H9 (cell line): ENCODE results near the gene SLC46A3. TPM values are rescaled to one million over a fixed set of nuclear protein-coding genes. Genes with fewer than 3 reads are reported as not detected.
"Not testable (repeated sequence)": the region's sequence is repeated elsewhere in the genome, so short reads cannot be mapped to it uniquely, and the experiment has no call there.

Experiments
- DNase-seq: peaks from one replicate; pipeline ENCODE4 v3.0.0-alpha.2; 2017
- H2AFZ ChIP-seq: one replicate; pipeline ENCODE4 v1.6.1; 2013; ENCODE audit warnings: mild to moderate bottlenecking, low read length, control low read depth, moderate library complexity
- H2AK5ac ChIP-seq: 2 replicates; pipeline ENCODE4 v1.6.1; 2013; ENCODE audit warnings: low read length, control low read depth, mixed read lengths; ENCODE audit not compliant: insufficient read length
- H2BK120ac ChIP-seq: one replicate; pipeline ENCODE4 v1.6.1; 2013; ENCODE audit warnings: low read depth, mild to moderate bottlenecking, low read length, control low read depth, inconsistent platforms; ENCODE audit not compliant: poor library complexity, severe bottlenecking
- H2BK12ac ChIP-seq: 2 replicates; pipeline ENCODE4 v1.6.1; 2013; ENCODE audit warnings: low read length, control low read depth, mixed read lengths, low read depth; ENCODE audit not compliant: insufficient read length
- H2BK15ac ChIP-seq: 2 replicates; pipeline ENCODE4 v1.6.1; 2013; ENCODE audit warnings: low read depth, low read length, control low read depth
- H2BK20ac ChIP-seq: one replicate; pipeline ENCODE4 v1.6.1; 2013; ENCODE audit warnings: low read depth, mild to moderate bottlenecking, low read length, control low read depth, inconsistent platforms; ENCODE audit not compliant: poor library complexity, severe bottlenecking
- H2BK5ac ChIP-seq: 2 replicates; pipeline ENCODE4 v1.6.1; 2013; ENCODE audit warnings: low read length, control low read depth, mixed read lengths; ENCODE audit not compliant: insufficient read length
- H3K14ac ChIP-seq: 2 replicates; pipeline ENCODE4 v1.6.1; 2013; ENCODE audit warnings: low read length, control low read depth; ENCODE audit not compliant: insufficient read depth
- H3K18ac ChIP-seq: 2 replicates; pipeline ENCODE4 v1.6.1; 2013; ENCODE audit warnings: low read depth, mild to moderate bottlenecking, mixed read lengths, low read length, control low read depth; ENCODE audit not compliant: insufficient read length
- H3K23ac ChIP-seq: 2 replicates; pipeline ENCODE4 v1.6.1; 2013; ENCODE audit warnings: low read length, control low read depth, mixed read lengths, low read depth; ENCODE audit not compliant: insufficient read length
- H3K23me2 ChIP-seq: 2 replicates; pipeline ENCODE4 v1.6.1; 2013; ENCODE audit warnings: low read depth, mild to moderate bottlenecking, mixed read lengths, low read length, control low read depth; ENCODE audit not compliant: insufficient read length, poor library complexity, severe bottlenecking
- H3K27ac ChIP-seq: 2 replicates; pipeline ENCODE4 v1.5.1; 2013; ENCODE audit warnings: low read length, control low read depth, mixed read lengths, low read depth; ENCODE audit not compliant: insufficient read length
- H3K27me3 ChIP-seq: 2 replicates; pipeline ENCODE4 v1.6.1; 2013; ENCODE audit warnings: low read length, control low read depth, inconsistent platforms; ENCODE audit not compliant: insufficient read depth
- H3K4ac ChIP-seq: 2 replicates; pipeline ENCODE4 v1.6.1; 2013; ENCODE audit warnings: low read depth, mild to moderate bottlenecking, control low read depth, inconsistent platforms, low read length, moderate library complexity
- H3K4me1 ChIP-seq: 2 replicates; pipeline ENCODE4 v1.6.1; 2013; ENCODE audit warnings: low read length, control low read depth, inconsistent platforms; ENCODE audit not compliant: insufficient read depth
- H3K4me2 ChIP-seq: 2 replicates; pipeline ENCODE4 v1.6.1; 2013; ENCODE audit warnings: low read length, control low read depth, mixed read lengths; ENCODE audit not compliant: insufficient read length, insufficient read depth
- H3K56ac ChIP-seq: 2 replicates; pipeline ENCODE4 v1.6.1; 2013; ENCODE audit warnings: low read depth, mild to moderate bottlenecking, mixed read lengths, low read length, control low read depth; ENCODE audit not compliant: insufficient read length
- H3K79me1 ChIP-seq: 2 replicates; pipeline ENCODE4 v1.6.1; 2013; ENCODE audit warnings: low read depth, mild to moderate bottlenecking, moderate library complexity, low read length, control low read depth, inconsistent platforms; ENCODE audit not compliant: insufficient read depth, poor library complexity, severe bottlenecking
- H3K79me2 ChIP-seq: 2 replicates; pipeline ENCODE4 v1.6.1; 2013; ENCODE audit warnings: low read length, control low read depth, inconsistent platforms; ENCODE audit not compliant: insufficient read depth
- H3K9ac ChIP-seq: 2 replicates; pipeline ENCODE4 v1.6.1; 2013; ENCODE audit warnings: low read length, control low read depth, mixed read lengths; ENCODE audit not compliant: insufficient read length; ENCODE audit errors: extremely low read depth
- H3K9me3 ChIP-seq: one replicate; pipeline ENCODE4 v1.6.1; 2013; ENCODE audit warnings: low read depth, low read length, inconsistent platforms; ENCODE audit not compliant: control insufficient read depth
- H3T11ph ChIP-seq: one replicate; pipeline ENCODE4 v1.6.1; 2013; ENCODE audit warnings: mild to moderate bottlenecking, low read length, control low read depth, inconsistent platforms
- H4K20me1 ChIP-seq: one replicate; pipeline ENCODE4 v1.6.1; 2013; ENCODE audit not compliant: control insufficient read depth, insufficient read length, insufficient read depth
- H4K5ac ChIP-seq: 2 replicates; pipeline ENCODE4 v1.6.1; 2013; ENCODE audit warnings: low read depth, mild to moderate bottlenecking, mixed read lengths, low read length, control low read depth; ENCODE audit not compliant: insufficient read length
- H4K8ac ChIP-seq: replicated peaks from 2 replicates; pipeline ENCODE4 v1.6.1; 2013; ENCODE audit warnings: low read length, control low read depth, mixed read lengths, low read depth; ENCODE audit not compliant: insufficient read length
- H4K91ac ChIP-seq: 2 replicates; pipeline ENCODE4 v1.6.1; 2013; ENCODE audit warnings: low read depth, mild to moderate bottlenecking, moderate library complexity, mixed read lengths, low read length, control low read depth; ENCODE audit not compliant: insufficient read length
- H3K27ac Mint-ChIP-seq, 3 experiments: 2 replicates in 2 of 3; 3 replicates in 1 of 3; pipeline ENCODE4 v1.8.0; 2020 to 2021; ENCODE audit warnings: mixed read lengths in 3 of 3, mild to moderate bottlenecking in 1 of 3, moderate library complexity in 1 of 3
- H3K27me3 Mint-ChIP-seq: 2 replicates; pipeline ENCODE4 v1.8.0; 2021; ENCODE audit warnings: low read depth, mild to moderate bottlenecking, moderate library complexity, mixed read lengths
- H3K36me3 Mint-ChIP-seq, 3 experiments: 2 replicates in 2 of 3; 3 replicates in 1 of 3; pipeline ENCODE4 v1.8.0; 2020 to 2021; ENCODE audit warnings: low read depth in 3 of 3, mixed read lengths in 3 of 3; ENCODE audit not compliant: insufficient read depth in 1 of 3
- H3K4me1 Mint-ChIP-seq, 2 experiments: 2 replicates each; pipeline ENCODE4 v1.8.0; 2020; ENCODE audit warnings: mixed read lengths in 2 of 2
- H3K4me3 Mint-ChIP-seq, 2 experiments: 2 replicates in 1 of 2; 3 replicates in 1 of 2; pipeline ENCODE4 v1.8.0; 2020 to 2021; ENCODE audit warnings: mild to moderate bottlenecking in 2 of 2, mixed read lengths in 2 of 2, moderate library complexity in 1 of 2
- H3K9me3 Mint-ChIP-seq, 2 experiments: 2 replicates in 1 of 2; 3 replicates in 1 of 2; pipeline ENCODE4 v1.8.0; 2020; ENCODE audit warnings: mild to moderate bottlenecking in 2 of 2, mixed read lengths in 2 of 2, moderate library complexity in 1 of 2
- WGBS: extraction: QIAGEN DNeasy Blood & Tissue Kit; methylation state at CpG from one replicate; pipeline ENCODE4 v1.1.7; 2013; ENCODE audit warnings: missing lambda C conversion rate, low lambda C conversion rate, mixed read lengths; ENCODE audit not compliant: insufficient read length; ENCODE audit errors: extremely low coverage; 5-methylcytosine and 5-hydroxymethylcytosine counted together
- total RNA-seq: library from RNA; stranded (reverse); gene quantifications from 2 replicates; pipeline ENCODE4 v1.2.1, GENCODE V29; 2021
- TF ChIP-seq, protein P1 (sequence below): fragments of 200-600 bp; sonication (generic); conservative IDR thresholded peaks from 3 replicates; pipeline ENCODE4 v1.8.0; 2021; ENCODE audit warnings: antibody characterized with exemption, mild to moderate bottlenecking

Gene SLC46A3
- total RNA-seq, 1 experiment from 2014 or later = 0.26 TPM

DNA sequence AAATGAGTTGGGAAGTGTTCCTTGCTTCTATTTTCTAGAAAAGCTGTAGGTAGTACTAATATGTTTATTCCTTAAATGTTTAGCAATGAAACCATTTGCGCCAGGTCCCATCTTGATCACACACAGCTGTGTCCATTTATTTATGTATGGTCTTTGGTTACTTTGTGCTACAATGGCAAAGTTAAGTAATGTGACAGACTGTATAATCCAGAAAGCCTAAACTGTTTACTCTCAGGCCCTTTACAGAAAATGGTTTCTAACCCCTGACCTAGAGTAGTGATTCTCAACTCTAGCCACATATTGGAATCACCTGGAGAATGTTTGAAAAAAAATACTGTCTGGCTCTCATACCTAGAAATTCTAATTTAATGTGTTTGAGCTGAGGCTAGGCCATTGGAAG lies 21.3 kb downstream of the SLC46A3 start:
- DNase-seq = no peak
- no peaks in the 10 kb centered on the region for H3K9me3 Mint-ChIP-seq
- Histone ChIP-seq H4K91ac (no peak overlapping the region), H2BK120ac (no peak overlapping the region), H3K4ac (no peak overlapping the region), H3K23me2 (no peaks in the 10 kb centered on the region), H3K4me2 (no peak overlapping the region), H3T11ph (no peak overlapping the region), H3K23ac (no peak overlapping the region), H2BK12ac (no peak overlapping the region), H3K27ac (no peak overlapping the region), H3K27me3 (no peaks in the 10 kb centered on the region), H2BK5ac (no peak overlapping the region), H4K5ac (no peak overlapping the region), H4K8ac (no peak overlapping the region), H4K20me1 (no peaks in the 10 kb centered on the region), H2BK15ac (no peak overlapping the region), H3K79me1 (no peaks in the 10 kb centered on the region), H3K4me1 (no peaks in the 10 kb centered on the region; the same call in 1 of the 2 replicates), H2AK5ac (no peak overlapping the region), H3K9me3 (no peaks in the 10 kb centered on the region), H3K79me2 (no peaks in the 10 kb centered on the region), H3K9ac (no peak overlapping the region), H3K56ac (no peak overlapping the region), H2AFZ (no peak overlapping the region), H3K18ac (no peak overlapping the region), H3K14ac (no peak overlapping the region), H2BK20ac (no peak overlapping the region)
- peaks cover 19 to 20% of the 10 kb centered on the region in 2 experiments for H3K4me1 Mint-ChIP-seq
- H3K4me3 Mint-ChIP-seq = no peak overlapping the region
- H3K27me3 Mint-ChIP-seq = no peaks in the 10 kb centered on the region
- TF ChIP-seq, protein P1, sequence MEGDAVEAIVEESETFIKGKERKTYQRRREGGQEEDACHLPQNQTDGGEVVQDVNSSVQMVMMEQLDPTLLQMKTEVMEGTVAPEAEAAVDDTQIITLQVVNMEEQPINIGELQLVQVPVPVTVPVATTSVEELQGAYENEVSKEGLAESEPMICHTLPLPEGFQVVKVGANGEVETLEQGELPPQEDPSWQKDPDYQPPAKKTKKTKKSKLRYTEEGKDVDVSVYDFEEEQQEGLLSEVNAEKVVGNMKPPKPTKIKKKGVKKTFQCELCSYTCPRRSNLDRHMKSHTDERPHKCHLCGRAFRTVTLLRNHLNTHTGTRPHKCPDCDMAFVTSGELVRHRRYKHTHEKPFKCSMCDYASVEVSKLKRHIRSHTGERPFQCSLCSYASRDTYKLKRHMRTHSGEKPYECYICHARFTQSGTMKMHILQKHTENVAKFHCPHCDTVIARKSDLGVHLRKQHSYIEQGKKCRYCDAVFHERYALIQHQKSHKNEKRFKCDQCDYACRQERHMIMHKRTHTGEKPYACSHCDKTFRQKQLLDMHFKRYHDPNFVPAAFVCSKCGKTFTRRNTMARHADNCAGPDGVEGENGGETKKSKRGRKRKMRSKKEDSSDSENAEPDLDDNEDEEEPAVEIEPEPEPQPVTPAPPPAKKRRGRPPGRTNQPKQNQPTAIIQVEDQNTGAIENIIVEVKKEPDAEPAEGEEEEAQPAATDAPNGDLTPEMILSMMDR = no peak
- H3K36me3 Mint-ChIP-seq = no peaks in the 10 kb centered on the region; a peak in 1 of 7 replicates
- H3K27ac Mint-ChIP-seq = no peak overlapping the region
- WGBS = no CpG with 5 or more reads among the region's 1 CpG

GRCh38 chr13:28693605-28694491 lies 24.9 kb downstream of the SLC46A3 start:
- peak overlapping the region; percentile 86 to 97 (median 95); a peak in 6 of 7 replicates for H3K27ac Mint-ChIP-seq
- H2BK5ac ChIP-seq, H3T11ph ChIP-seq, H2AFZ ChIP-seq, H3K4me1 ChIP-seq, H3K36me3 Mint-ChIP-seq, H3K79me2 ChIP-seq, H2AK5ac ChIP-seq, H3K9me3 ChIP-seq, H3K79me1 ChIP-seq, H4K8ac ChIP-seq, H4K5ac ChIP-seq, H2BK120ac ChIP-seq, H3K23ac ChIP-seq, H2BK12ac ChIP-seq, H3K27me3 ChIP-seq, H3K27me3 Mint-ChIP-seq, H3K9me3 Mint-ChIP-seq, H2BK20ac ChIP-seq, H3K56ac ChIP-seq, H3K4ac ChIP-seq, H3K23me2 ChIP-seq, H2BK15ac ChIP-seq, H4K20me1 ChIP-seq, H4K91ac ChIP-seq, H3K27ac ChIP-seq: not testable (repeated sequence)
- Histone ChIP-seq H3K9ac (peak overlapping the region; percentile 30), H3K4me2 (peak overlapping the region; percentile 46), H3K14ac (peak overlapping the region; percentile 97), H3K18ac (peak overlapping the region; percentile 83)
- DNase-seq = peak; percentile 72
- WGBS = no CpG with 5 or more reads among the region's 11 CpGs
- H3K4me1 Mint-ChIP-seq = peaks cover 19 to 20% of the 10 kb centered on the region in 2 experiments
- peak overlapping the region; percentile 58 to 65 for H3K4me3 Mint-ChIP-seq
